ENCODE data around the gene PLCB4.

The PLCB4 gene

GRCh38 chr20:9338101-9338500 is 269.2 kb downstream of the PLCB4 start:
- Histone ChIP-seq H3K4me3 (no peak overlapping the region), H3K27ac (no peak overlapping the region)

GRCh38 chr20:9339708-9340107 is 270.8 kb downstream of the PLCB4 start:
- no peak overlapping the region for H3K4me3 ChIP-seq
- H3K27ac ChIP-seq: no peak overlapping the region

- Histone ChIP-seq H3K4me3 (no peak overlapping the region), H3K27ac (no peak overlapping the region)
Observed at GRCh38 chr20:9342651-9343050, 273.8 kb downstream of the PLCB4 start.

- Histone ChIP-seq H3K27ac (peak overlapping the region in 3 of 21 experiments; percentile 35 to 67 (median 52)), H3K4me3 (no peak overlapping the region)
Observed at GRCh38 chr20:9344083-9344920, 275.4 kb downstream of the PLCB4 start.

GRCh38 chr20:9348316-9348715 is 279.4 kb downstream of the PLCB4 start:
- Histone ChIP-seq H3K4me3 (no peak overlapping the region), H3K27ac (no peak overlapping the region)

- no peak overlapping the region for H3K4me3 ChIP-seq
Observed at GRCh38 chr20:9348747-9349146, 279.9 kb downstream of the PLCB4 start.

GRCh38 chr20:9349249-9349648 is 280.4 kb downstream of the PLCB4 start:
- H3K27ac ChIP-seq: no peak overlapping the region

More at GRCh38 chr20:9348747-9349146, 279.9 kb downstream of the PLCB4 start:
- no peak overlapping the region for H3K27ac ChIP-seq

GRCh38 chr20:9352739-9353138 is 283.9 kb downstream of the PLCB4 start:
- no peak overlapping the region for H3K4me3 ChIP-seq
- peak overlapping the region in 1 of 21 experiments; percentile 6 for H3K27ac ChIP-seq

More at GRCh38 chr20:9349249-9349648, 280.4 kb downstream of the PLCB4 start:
- no peak overlapping the region for H3K4me3 ChIP-seq

- H3K27ac ChIP-seq: peak overlapping the region in 3 of 21 experiments; percentile 6 to 42 (median 22)
Observed at GRCh38 chr20:9353180-9353915, 284.5 kb downstream of the PLCB4 start.

GRCh38 chr20:9353916-9354276 is 285.0 kb downstream of the PLCB4 start:
- Histone ChIP-seq H3K4me3 (no peak overlapping the region), H3K27ac (peak overlapping the region in 2 of 21 experiments; percentile 6 to 22)

More at GRCh38 chr20:9353180-9353915, 284.5 kb downstream of the PLCB4 start:
- no peak overlapping the region for H3K4me3 ChIP-seq

GRCh38 chr20:9354579-9354978 is 285.7 kb downstream of the PLCB4 start:
- no peak overlapping the region for H3K27ac ChIP-seq

GRCh38 chr20:9358001-9358400 is 289.1 kb downstream of the PLCB4 start:
- Histone ChIP-seq H3K27ac (no peak overlapping the region), H3K4me3 (no peak overlapping the region)

More at GRCh38 chr20:9354579-9354978, 285.7 kb downstream of the PLCB4 start:
- H3K4me3 ChIP-seq: no peak overlapping the region

GRCh38 chr20:9359561-9360308 is 290.8 kb downstream of the PLCB4 start:
- Histone ChIP-seq H3K4me3 (no peak overlapping the region), H3K27ac (peak overlapping the region in 2 of 21 experiments; percentile 61 to 62)

GRCh38 chr20:9360431-9360830 is 291.5 kb downstream of the PLCB4 start:
- Histone ChIP-seq H3K27ac (no peak overlapping the region), H3K4me3 (no peak overlapping the region)

GRCh38 chr20:9363673-9364072 is 294.8 kb downstream of the PLCB4 start:
- H3K4me3 ChIP-seq: no peak overlapping the region
- H3K27ac ChIP-seq: no peak overlapping the region

GRCh38 chr20:9367328-9367727 is 298.4 kb downstream of the PLCB4 start:
- H3K4me3 ChIP-seq: no peak overlapping the region
- H3K27ac ChIP-seq: no peak overlapping the region

GRCh38 chr20:9367746-9368145 is 298.9 kb downstream of the PLCB4 start:
- no peak overlapping the region for H3K4me3 ChIP-seq
- no peak overlapping the region for H3K27ac ChIP-seq

- no peak overlapping the region for H3K4me3 ChIP-seq
- no peak overlapping the region for H3K27ac ChIP-seq
Observed at GRCh38 chr20:9368893-9369292, 300.0 kb downstream of the PLCB4 start.

- Histone ChIP-seq H3K27ac (no peak overlapping the region), H3K4me3 (no peak overlapping the region)
Observed at GRCh38 chr20:9369557-9369956, 300.7 kb downstream of the PLCB4 start.

GRCh38 chr20:9374072-9374471 is 305.2 kb downstream of the PLCB4 start:
- Histone ChIP-seq H3K27ac (no peak overlapping the region), H3K4me3 (no peak overlapping the region)
